PC-9 (cell line): Measurements from ENCODE around the gene JDP2.

Experiments used
- EZH2 ChIP-seq: fragments of 200-600 bp; sonication (generic); IDR thresholded peaks from 2 replicates; pipeline ENCODE4 v1.8.0; 2017; ENCODE audit warnings: antibody characterized with exemption, low read depth
- TF ChIP-seq, protein P1 (sequence below): fragments of 200-600 bp; sonication (generic); conservative IDR thresholded peaks from 2 replicates; pipeline ENCODE4 v1.6.1; 2017; ENCODE audit warnings: mixed run types, antibody characterized with exemption, mild to moderate bottlenecking, moderate library complexity

GRCh38 chr14:75510547-75510946, 82.7 kb downstream of the JDP2 start:
- TF ChIP-seq, protein P1, sequence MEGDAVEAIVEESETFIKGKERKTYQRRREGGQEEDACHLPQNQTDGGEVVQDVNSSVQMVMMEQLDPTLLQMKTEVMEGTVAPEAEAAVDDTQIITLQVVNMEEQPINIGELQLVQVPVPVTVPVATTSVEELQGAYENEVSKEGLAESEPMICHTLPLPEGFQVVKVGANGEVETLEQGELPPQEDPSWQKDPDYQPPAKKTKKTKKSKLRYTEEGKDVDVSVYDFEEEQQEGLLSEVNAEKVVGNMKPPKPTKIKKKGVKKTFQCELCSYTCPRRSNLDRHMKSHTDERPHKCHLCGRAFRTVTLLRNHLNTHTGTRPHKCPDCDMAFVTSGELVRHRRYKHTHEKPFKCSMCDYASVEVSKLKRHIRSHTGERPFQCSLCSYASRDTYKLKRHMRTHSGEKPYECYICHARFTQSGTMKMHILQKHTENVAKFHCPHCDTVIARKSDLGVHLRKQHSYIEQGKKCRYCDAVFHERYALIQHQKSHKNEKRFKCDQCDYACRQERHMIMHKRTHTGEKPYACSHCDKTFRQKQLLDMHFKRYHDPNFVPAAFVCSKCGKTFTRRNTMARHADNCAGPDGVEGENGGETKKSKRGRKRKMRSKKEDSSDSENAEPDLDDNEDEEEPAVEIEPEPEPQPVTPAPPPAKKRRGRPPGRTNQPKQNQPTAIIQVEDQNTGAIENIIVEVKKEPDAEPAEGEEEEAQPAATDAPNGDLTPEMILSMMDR, result no peak
- no peak for TF ChIP-seq EZH2
